Activated naive CD4-positive, alpha-beta T cell treated with anti-CD3 and anti-CD28 coated beads for 36 hours (primary cell): ENCODE data around the gene SRCIN1. TPM values are rescaled to one million over a fixed set of nuclear protein-coding genes. Genes with fewer than 3 reads are reported as not detected.
A peak's percentile ranks its signal among the peaks of the same experiment; 100 is the strongest.
"Not testable (repeated sequence)": the region's sequence is repeated elsewhere in the genome, so short reads cannot be mapped to it uniquely, and the experiment has no call there.

Experiments
- CTCF ChIA-PET: fragments of 350-600 bp; sonication (Branson Sonifier 250); formaldehyde crosslinking; loops from one replicate; lab custom pipeline; 2021; ENCODE audit warnings: antibody characterized with exemption; lab: Charles Lee
- DNase-seq: peaks from one replicate; pipeline ENCODE4 v3.0.0-alpha.2; 2020
- H3K27ac Mint-ChIP-seq: one replicate; pipeline ENCODE4 v1.8.0; 2021; ENCODE audit warnings: mild to moderate bottlenecking, mixed read lengths
- H3K27me3 Mint-ChIP-seq: one replicate; pipeline ENCODE4 v1.8.0; 2021; ENCODE audit warnings: low read depth, mixed read lengths
- H3K36me3 Mint-ChIP-seq: one replicate; pipeline ENCODE4 v1.8.0; 2021; ENCODE audit warnings: low read depth, mixed read lengths
- H3K4me1 Mint-ChIP-seq: one replicate; pipeline ENCODE4 v1.8.0; 2021; ENCODE audit warnings: low read depth, mixed read lengths
- H3K4me3 Mint-ChIP-seq: one replicate; pipeline ENCODE4 v1.8.0; 2021; ENCODE audit warnings: mild to moderate bottlenecking, moderate library complexity, mixed read lengths
- H3K9me3 Mint-ChIP-seq: one replicate; pipeline ENCODE4 v1.8.0; 2021; ENCODE audit warnings: mixed read lengths
- intact Hi-C: fragments of 100-400 bp; cut with micrococcal nuclease; formaldehyde crosslinking; loops from one replicate; pipeline ENCODE4 v1.15.1; 2023
- total RNA-seq, 2 experiments: library from RNA; stranded (reverse); gene quantifications; one replicate each; pipeline ENCODE4 v1.2.3, GENCODE V29; 2021

Gene SRCIN1
- total RNA-seq, 2 experiments from 2014 or later: 0.67 to 0.94 TPM

DNA sequence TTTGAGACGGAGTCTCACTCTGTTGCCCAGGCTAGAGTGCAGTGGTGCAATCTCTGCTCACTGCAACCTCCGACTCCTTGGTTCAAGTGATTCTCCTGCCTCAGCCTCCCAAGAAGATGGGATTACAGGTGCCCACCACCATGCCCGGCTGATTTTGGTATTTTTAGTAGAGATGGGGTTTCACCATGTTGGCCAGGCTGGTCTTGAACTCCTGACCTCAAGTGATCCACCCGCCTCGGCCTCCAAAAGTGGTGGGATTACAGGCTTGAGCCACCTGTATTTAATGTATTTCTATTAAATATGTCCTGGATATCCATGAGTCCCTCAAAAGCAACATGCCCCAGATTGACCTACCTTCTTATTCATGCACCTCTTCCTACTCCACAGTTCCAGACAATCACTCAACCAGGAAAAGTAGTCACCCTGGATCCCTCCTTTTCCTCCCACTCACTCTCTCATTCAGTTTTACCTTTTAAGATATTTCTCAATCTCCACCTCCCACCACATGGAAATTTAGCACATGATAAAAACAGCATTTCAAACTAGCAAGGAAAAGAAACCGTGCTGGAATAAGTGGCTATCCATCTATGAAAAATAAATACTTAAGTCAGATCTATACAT is 21.0 kb upstream of the SRCIN1 start:
- H3K36me3 Mint-ChIP-seq, H3K27ac Mint-ChIP-seq, intact Hi-C loops: not testable (repeated sequence)

DNA sequence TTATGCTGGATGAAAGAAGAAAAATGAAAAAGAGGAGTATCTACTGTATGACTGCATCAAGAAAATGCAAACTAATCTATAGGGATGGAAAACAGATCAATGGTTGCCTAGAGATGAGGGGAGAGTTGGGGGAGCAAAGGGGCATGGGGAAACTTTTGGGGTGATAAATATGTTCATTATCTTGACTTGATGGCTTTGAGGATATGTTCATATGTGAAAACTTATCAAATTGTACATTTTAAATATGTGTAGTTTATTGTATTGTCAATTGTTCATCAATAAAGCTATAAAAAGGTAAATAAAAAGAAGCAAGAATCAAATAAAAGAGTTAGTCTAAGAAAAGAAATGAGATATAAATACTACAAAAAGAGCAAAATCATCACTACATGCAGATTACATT is 19.7 kb upstream of the SRCIN1 start:
- Mint-ChIP-seq H3K36me3 (no peaks in the 10 kb centered on the region), H3K27me3 (peaks cover 18% of the 10 kb centered on the region), H3K4me1 (peaks cover 5% of the 10 kb centered on the region), H3K4me3 (no peak overlapping the region), H3K9me3 (no peaks in the 10 kb centered on the region), H3K27ac (no peak overlapping the region)
- CTCF ChIA-PET: interaction anchor here (0.7 kb wide), 1 partner anchor 435 kb away, joined by 3 read pairs; no protein-coding TSS in a partner anchor
- intact Hi-C loops: no loop called here
- no peak for DNase-seq

More for the DNA sequence above, 21.0 kb upstream of the SRCIN1 start:
- DNase-seq, CTCF ChIA-PET, H3K4me1 Mint-ChIP-seq, H3K9me3 Mint-ChIP-seq, H3K4me3 Mint-ChIP-seq: not testable (repeated sequence)
- H3K27me3 Mint-ChIP-seq: peaks cover 14% of the 10 kb centered on the region

DNA sequence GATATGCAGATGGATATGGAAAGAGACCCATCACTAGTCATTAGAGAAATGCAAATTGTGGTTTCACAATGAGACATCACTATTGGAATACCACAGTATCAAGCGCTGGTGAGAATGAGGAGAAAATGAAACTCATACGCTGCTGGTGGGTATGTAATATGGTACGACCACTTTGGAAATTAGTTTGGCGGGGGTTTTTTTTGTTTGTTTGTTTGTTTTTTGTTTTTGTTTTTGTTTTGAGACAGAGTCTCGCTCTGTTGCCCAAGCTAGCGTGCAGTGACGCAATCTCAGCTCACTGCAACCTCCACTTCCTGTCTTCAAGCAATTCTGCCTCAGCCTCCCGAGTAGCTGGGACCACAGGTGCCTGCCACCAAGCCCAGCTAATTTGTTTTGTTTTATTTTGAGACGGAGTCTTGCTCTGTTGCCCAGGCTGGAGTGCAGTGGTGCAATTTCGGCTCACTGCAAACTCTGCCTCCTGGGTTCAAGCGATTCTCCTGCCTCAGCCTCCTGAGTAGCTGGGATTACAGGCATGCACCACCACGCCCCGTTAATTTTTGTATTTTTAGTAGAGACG is 19.1 kb upstream of the SRCIN1 start:
- H3K4me3 Mint-ChIP-seq, intact Hi-C loops, H3K36me3 Mint-ChIP-seq, H3K27ac Mint-ChIP-seq, H3K4me1 Mint-ChIP-seq, H3K9me3 Mint-ChIP-seq: not testable (repeated sequence)
- CTCF ChIA-PET: interaction anchor here (0.6 to 0.7 kb wide), 2 partner anchors 249 to 435 kb away, joined by 3 read pairs; no protein-coding TSS in a partner anchor
- H3K27me3 Mint-ChIP-seq: peaks cover 18% of the 10 kb centered on the region
- DNase-seq: peak; percentile 17

DNA sequence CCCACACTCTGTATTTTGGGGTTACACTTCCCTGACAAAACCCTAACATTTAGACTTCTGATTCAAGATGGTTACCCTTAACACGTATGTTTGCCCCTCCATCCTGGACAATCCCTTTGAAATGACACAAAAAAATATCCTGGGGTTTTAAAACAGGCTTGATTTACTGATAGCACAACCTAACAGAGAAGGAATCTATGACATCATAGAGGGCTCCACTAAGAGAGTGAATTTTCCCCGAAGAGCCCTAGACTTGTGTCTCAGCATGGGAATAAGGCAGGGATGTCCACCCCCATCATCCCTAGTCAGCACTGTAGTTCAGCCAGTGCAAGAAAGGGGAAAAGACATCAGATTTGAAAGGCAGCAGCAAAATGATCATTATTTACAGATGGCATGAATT is 15.8 kb upstream of the SRCIN1 start:
- Mint-ChIP-seq H3K4me1 (peaks cover 5% of the 10 kb centered on the region), H3K27ac (no peak overlapping the region), H3K36me3 (no peaks in the 10 kb centered on the region), H3K9me3 (no peaks in the 10 kb centered on the region), H3K4me3 (no peak overlapping the region), H3K27me3 (peaks cover 19% of the 10 kb centered on the region)
- intact Hi-C loops: no loop called here
- CTCF ChIA-PET: no interaction called here
- no peak for DNase-seq

DNA sequence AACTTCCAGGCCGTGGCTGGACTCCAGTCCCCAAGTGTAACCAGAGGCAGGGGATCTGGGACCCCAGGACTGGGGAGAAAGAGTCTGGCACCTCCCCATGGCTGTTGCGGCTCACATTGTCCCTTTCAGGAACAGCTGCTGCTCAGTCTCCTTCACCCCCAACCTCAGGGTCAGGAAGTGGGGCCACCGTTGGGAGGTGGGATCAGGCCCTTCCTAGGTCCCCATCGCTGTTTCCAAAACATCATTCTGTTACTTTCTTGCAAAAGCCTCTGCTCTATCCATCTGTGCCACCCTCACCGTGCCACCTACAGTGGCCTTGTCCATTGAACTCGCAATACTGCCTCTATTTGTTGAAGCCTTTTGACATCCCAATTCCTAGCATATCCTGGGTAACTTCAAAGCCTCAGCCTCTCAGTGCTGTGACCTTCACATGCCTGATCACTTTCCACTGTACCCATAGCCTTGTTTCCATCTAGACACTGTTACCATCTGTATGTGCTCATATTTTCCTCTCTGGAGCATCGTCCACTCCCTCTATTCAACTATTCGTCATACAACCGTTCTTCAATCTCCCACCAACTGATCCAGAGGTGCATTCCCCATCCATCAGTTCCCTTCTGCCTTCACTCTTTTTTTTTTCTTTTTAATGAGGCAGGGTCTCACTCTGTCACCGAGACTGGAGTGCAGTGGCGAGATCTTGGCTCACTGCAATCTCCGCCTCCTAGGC is 15.0 kb upstream of the SRCIN1 start:
- CTCF ChIA-PET: no interaction called here
- Mint-ChIP-seq H3K4me3 (no peak overlapping the region), H3K27ac (no peak overlapping the region), H3K27me3 (peaks cover 19% of the 10 kb centered on the region), H3K4me1 (peaks cover 5% of the 10 kb centered on the region), H3K9me3 (no peaks in the 10 kb centered on the region), H3K36me3 (no peaks in the 10 kb centered on the region)
- DNase-seq: no peak
- intact Hi-C loops: no loop called here

DNA sequence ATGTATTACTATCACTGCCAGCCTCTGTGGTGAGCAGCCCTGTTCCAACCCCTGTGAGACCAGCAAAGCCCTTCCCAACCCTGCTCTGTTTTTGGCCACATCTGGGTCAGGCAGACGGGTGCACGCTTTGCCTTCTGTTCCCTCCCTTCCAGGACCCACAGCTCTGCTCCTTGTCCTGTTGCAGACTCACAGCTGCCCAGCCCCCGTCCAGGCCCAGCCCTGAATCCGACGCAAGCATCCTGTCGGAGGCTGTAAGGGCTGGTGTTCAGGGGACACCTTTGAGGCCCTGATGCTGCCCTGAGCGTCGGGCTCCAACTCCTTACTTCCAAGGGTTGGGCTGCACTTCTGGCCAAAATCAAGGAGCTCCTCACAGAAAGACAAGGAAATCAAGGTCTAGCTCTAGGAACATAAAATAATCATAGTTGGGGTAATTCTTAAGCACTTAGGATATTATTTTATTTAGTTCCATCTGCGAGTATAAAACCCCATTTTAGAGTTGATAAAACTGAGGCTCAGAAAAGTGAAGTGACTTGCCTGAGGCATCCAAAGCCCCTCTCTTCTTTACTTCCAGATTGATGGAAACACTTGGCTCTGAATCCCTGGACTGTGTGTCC is 14.3 kb upstream of the SRCIN1 start:
- peaks cover 5% of the 10 kb centered on the region for H3K4me1 Mint-ChIP-seq
- peaks cover 19% of the 10 kb centered on the region for H3K27me3 Mint-ChIP-seq
- CTCF ChIA-PET: no interaction called here

DNA sequence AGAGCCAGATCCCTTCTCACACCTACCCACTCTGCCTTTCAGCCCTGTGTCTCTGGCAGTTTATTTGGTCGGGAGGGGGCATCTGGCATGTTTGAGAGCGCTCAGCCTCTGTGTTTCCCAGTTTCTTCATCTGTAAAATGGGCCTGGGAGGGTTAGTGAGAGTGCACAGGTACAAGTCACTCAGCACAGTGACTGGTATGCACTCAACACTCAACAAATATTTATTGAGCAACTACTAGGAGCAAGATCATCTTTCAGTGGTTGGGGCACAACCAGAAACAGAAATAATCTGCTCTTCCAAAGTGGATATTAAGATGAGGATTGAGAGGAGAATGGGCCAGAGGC is 13.7 kb upstream of the SRCIN1 start:
- Mint-ChIP-seq H3K36me3 (no peaks in the 10 kb centered on the region), H3K4me1 (no peaks in the 10 kb centered on the region), H3K4me3 (no peak overlapping the region), H3K27me3 (peaks cover 21% of the 10 kb centered on the region), H3K9me3 (no peaks in the 10 kb centered on the region), H3K27ac (peak overlapping the region; percentile 2)
- DNase-seq: no peak
- intact Hi-C loops: no loop called here
- CTCF ChIA-PET: no interaction called here

More for the DNA sequence above, 14.3 kb upstream of the SRCIN1 start:
- intact Hi-C loops: no loop called here
- Mint-ChIP-seq H3K9me3 (no peaks in the 10 kb centered on the region), H3K27ac (no peak overlapping the region), H3K4me3 (no peak overlapping the region), H3K36me3 (no peaks in the 10 kb centered on the region)
- no peak for DNase-seq

DNA sequence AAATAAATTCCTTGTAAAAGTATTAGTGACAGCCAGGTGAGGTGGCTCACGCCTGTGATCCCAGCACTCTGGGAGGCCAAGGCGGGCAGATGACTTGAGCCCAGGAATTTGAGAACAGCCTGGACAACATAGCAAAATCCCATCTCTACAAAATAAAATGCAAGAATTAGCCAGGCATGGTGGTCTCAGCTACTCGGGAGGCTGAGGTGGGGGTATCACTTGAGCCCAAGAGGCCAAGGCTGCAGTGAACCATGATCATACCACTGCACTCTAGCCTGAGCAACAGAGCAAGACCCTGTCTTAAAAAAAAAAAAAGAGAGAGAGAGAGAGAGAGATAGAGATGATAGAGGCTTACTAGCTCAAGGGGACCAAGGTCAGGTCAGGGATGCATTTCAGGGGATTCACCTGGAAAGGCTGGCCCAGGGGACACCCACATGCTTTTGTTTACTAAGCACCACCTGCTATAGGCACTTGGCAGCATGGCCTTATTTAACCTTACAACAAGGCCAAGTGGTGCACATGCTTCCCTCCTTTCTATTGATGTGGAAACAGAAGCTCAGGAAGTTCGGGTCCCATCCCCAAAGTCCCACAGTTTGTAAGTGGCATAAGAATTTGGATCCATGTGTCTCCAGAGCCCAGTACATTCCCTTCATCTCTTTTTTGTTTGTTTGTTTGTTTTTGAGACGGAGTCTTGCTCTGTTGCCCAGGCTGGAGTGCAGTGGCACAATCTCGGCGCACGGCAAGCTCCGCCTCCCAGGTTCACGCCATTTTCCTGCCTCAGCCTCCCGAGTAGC is 12.4 kb upstream of the SRCIN1 start:
- intact Hi-C loops: no loop called here
- peaks cover 25% of the 10 kb centered on the region for H3K27me3 Mint-ChIP-seq
- H3K4me3 Mint-ChIP-seq: no peak overlapping the region
- DNase-seq: no peak
- no peaks in the 10 kb centered on the region for H3K9me3 Mint-ChIP-seq
- CTCF ChIA-PET: interaction anchor here (0.7 to 2.0 kb wide), 6 partner anchors 10 to 111 kb away, joined by 3 to 6 read pairs (median 4); no protein-coding TSS in a partner anchor
- no peaks in the 10 kb centered on the region for H3K4me1 Mint-ChIP-seq
- no peaks in the 10 kb centered on the region for H3K36me3 Mint-ChIP-seq
- H3K27ac Mint-ChIP-seq: no peak overlapping the region

DNA sequence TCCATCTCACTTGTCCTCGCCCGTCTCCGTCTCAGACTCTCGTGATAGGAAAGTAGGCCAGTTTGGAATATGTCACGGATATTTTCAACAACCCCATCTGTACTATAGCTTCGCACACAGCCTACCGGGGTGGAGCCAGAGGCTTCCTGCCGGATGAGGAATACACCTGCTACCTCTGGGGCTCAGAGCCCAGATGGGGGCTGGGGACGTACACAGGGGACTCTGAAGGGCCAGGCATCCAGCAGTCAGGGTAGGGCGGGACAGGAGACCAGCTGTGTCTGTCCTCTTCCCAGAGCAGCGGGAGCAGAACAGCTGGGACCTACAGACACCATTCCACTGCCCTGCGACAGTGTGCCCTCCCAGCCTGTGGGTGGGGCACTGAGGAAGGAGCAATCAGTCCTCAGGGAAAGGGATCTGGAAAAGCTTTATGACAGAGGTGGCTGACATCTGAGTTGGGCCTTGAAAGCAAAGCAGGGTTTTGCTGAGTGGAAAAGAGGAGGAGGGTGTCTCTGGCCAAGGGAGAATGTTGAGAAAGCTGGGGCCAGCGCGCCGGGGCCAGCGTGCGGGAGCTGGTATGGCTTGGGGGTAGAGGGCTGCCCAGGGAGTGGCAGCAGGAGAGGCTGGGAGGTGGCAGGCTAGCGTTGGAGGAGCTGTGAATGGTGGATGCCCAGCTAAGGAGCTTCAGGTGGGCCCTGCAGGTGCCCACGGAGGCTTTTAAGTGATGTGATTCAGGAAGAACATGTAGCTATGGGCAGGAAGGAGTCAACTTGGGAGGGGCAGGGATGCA is 11.5 kb upstream of the SRCIN1 start:
- H3K4me1 Mint-ChIP-seq: no peaks in the 10 kb centered on the region
- no peaks in the 10 kb centered on the region for H3K9me3 Mint-ChIP-seq
- H3K36me3 Mint-ChIP-seq: no peaks in the 10 kb centered on the region
- H3K4me3 Mint-ChIP-seq: no peak overlapping the region
- no peak for DNase-seq
- H3K27ac Mint-ChIP-seq: no peak overlapping the region
- CTCF ChIA-PET: interaction anchor here (0.7 to 2.0 kb wide), 6 partner anchors 9 to 111 kb away, joined by 3 to 6 read pairs (median 4); no protein-coding TSS in a partner anchor
- H3K27me3 Mint-ChIP-seq: peaks cover 22% of the 10 kb centered on the region
- intact Hi-C loops: no loop called here

DNA sequence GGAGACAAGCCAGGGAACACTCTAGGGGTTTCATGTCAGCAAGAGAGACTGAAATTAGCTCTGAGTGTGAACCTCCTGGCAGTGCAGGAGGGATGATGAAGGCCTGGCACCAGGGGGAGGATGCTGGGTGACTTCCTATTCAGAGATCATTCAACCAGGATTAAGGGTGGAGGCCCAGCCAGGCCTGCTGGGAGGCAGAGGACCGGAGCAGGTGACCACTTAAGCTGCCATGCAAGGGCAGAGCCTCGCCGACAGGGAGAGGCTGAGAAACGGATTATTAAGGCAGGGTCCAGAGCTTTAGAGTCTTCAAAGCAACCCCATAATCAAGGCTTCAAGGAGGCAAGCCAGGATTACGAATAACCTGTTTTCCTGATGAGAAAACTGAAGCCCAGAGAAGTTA is 10.6 kb upstream of the SRCIN1 start:
- H3K9me3 Mint-ChIP-seq: peaks cover 2% of the 10 kb centered on the region
- no peak for DNase-seq
- no peak overlapping the region for H3K27ac Mint-ChIP-seq
- H3K27me3 Mint-ChIP-seq: peaks cover 23% of the 10 kb centered on the region
- H3K4me1 Mint-ChIP-seq: no peaks in the 10 kb centered on the region
- no peak overlapping the region for H3K4me3 Mint-ChIP-seq
- H3K36me3 Mint-ChIP-seq: no peaks in the 10 kb centered on the region
- CTCF ChIA-PET: no interaction called here
- intact Hi-C loops: no loop called here

DNA sequence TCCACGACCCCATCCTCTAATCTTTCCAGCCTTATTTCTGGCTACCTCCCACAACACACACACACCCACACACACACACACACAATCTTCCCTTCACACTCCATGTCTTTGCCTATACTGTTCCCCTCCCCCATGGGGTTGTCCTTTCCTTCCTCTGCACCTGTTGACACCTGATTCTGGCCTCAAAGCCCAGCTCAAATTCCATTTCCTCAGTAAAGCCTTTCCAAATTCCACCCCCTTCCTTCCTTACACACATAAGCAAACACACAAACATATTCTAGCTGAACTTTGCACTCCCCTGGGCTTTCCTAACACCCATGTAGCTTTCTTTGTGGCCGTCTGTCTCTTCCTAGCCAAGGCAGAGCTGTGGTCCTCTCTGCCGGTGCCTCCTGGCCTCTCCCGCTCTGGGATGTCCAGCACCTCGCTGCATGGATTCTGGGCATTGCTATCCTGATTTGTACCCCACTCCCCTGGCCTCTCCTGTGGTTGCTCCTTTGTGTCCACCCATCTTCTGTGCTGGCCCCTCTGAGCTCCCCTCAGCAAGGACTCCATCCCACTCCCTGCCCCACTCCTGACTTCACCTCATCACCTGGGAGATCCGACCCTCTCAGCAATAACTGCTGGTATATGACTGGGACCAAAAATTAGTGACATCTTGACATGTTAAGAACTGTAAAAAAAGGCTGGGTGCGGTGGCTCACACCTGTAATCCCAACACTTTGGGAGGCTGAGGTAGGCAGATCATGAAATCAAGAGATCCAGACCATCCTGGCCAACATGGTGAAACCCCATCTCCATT is 8.4 kb upstream of the SRCIN1 start:
- Mint-ChIP-seq H3K36me3 (no peaks in the 10 kb centered on the region), H3K4me1 (no peaks in the 10 kb centered on the region), H3K27ac (no peak overlapping the region), H3K4me3 (no peak overlapping the region), H3K27me3 (peaks cover 33% of the 10 kb centered on the region), H3K9me3 (peaks cover 2% of the 10 kb centered on the region)
- CTCF ChIA-PET: no interaction called here
- no peak for DNase-seq
- intact Hi-C loops: no loop called here
